ENCODE measurements around the gene HS1BP3. TPM values are rescaled to one million over a fixed set of nuclear protein-coding genes. Genes with fewer than 3 reads are reported as not detected.

HS1BP3 gene
- total RNA-seq, 1 experiment from 2014 or later = 17.1 TPM

DNA sequence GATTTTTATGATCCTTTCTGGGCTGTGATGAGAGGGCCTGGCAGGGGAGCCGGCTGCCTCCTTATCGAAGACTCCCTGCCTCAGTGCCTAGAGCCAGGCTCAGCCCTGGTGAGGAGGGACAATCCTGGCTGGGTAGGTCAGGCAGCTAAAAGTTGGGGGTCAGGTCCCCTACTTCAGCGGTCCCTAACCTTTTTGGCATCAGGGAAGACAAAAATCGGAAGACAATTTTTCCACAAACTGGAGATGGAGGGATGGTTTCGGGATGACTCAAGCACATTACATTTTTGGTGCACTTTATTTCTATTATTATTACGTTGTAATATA lies 53.1 kb downstream of the HS1BP3 start (continued):
- TF ChIP-seq, protein P1, sequence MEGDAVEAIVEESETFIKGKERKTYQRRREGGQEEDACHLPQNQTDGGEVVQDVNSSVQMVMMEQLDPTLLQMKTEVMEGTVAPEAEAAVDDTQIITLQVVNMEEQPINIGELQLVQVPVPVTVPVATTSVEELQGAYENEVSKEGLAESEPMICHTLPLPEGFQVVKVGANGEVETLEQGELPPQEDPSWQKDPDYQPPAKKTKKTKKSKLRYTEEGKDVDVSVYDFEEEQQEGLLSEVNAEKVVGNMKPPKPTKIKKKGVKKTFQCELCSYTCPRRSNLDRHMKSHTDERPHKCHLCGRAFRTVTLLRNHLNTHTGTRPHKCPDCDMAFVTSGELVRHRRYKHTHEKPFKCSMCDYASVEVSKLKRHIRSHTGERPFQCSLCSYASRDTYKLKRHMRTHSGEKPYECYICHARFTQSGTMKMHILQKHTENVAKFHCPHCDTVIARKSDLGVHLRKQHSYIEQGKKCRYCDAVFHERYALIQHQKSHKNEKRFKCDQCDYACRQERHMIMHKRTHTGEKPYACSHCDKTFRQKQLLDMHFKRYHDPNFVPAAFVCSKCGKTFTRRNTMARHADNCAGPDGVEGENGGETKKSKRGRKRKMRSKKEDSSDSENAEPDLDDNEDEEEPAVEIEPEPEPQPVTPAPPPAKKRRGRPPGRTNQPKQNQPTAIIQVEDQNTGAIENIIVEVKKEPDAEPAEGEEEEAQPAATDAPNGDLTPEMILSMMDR (IDR thresholded peaks at IDR 0.05 in 2 of 3, conservative IDR thresholded peaks at IDR 0.05 in 1 of 3; ENCODE audit: borderline replicate concordance in 1 of 3, insufficient read depth in 1 of 3, low read depth in 2 of 3, low read length in 2 of 3) = no peak
- no peak for TF ChIP-seq SIN3A (IDR thresholded peaks at IDR 0.05; ENCODE audit: low read depth)
- no peak for TF ChIP-seq ZNF274 (IDR thresholded peaks at IDR 0.05; ENCODE audit: low read depth, low read length)
- TF ChIP-seq RAD21 (IDR thresholded peaks at IDR 0.05; ENCODE audit: low read depth) = no peak
- TF ChIP-seq POLR2AphosphoS5 (IDR thresholded peaks at IDR 0.05; ENCODE audit: low read depth, low read length) = no peak
- no peak for TF ChIP-seq EZH2phosphoT487 (IDR thresholded peaks at IDR 0.05; ENCODE audit: borderline replicate concordance)
- no peak for TF ChIP-seq YY1 (IDR thresholded peaks at IDR 0.05; ENCODE audit: extremely low read depth, insufficient replicate concordance, low read depth, low read length)

DNA sequence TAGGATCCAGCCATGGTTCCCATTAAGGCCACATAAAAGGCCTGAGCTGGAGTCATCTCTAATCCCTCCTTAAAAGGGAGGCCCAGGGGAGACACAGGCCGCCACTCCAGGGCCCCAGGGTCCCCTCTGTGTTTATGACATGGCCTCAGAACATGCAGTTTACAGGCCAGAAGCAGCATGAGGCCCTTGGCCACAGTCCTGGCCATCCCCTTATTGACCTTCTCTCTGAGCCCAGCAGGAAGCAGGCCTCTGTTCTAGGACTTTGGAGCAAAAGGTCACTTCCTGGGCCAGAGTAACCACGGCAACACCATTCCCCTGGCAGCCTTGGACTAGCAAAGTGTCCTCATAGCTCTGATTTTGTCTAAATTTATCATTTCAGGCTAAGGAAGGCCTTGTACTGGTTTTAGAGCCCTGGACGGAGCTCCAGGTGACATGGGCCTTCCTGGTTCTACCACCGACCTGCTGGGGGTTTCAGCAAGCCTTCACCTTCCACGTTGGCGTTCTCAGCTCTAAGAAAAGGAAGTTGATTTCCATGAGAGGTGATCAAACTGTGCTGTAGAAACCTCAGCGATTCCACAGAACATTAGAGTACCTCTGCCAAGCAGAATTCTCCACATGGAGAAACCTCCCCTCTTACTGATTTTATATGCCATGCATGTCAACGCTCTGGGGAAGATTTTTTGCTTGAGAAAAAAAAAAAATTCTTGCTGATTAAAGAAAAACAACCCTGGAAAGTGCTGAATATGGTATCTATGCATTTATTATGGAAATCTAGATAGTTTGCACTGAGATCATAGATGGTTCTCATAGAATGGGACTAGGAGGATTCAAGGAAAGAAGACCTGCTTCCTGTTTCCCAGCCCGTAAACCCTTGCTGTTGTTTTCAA lies 53.7 kb downstream of the HS1BP3 start:
- no TSS peak for BruUV-seq (replicated peaks)
- Histone ChIP-seq H4K20me1 (ENCODE audit: insufficient read depth) (no peaks in the 10 kb centered on the region), H2AFZ (ENCODE audit: low read depth, low read length, poor library complexity, severe bottlenecking) (no peak overlapping the region), H3K9me3 (ENCODE audit: control insufficient read depth in 1 of 2, insufficient read depth in 1 of 2, low read depth in 1 of 2, low read length in 2 of 2) (no peaks in the 10 kb centered on the region), H3K36me3 (ENCODE audit: control insufficient read depth in 1 of 2, insufficient read depth in 2 of 2, low read length in 2 of 2) (no peaks in the 10 kb centered on the region), H3K4me1 (ENCODE audit: control insufficient read depth in 1 of 2, insufficient read depth in 2 of 2, low read length in 2 of 2) (peaks cover 27 to 58% of the 10 kb centered on the region in 2 experiments), H3K4me2 (ENCODE audit: low read length) (no peak overlapping the region), H3K9ac (ENCODE audit: low read length) (no peak overlapping the region), H3K4me3 (replicated peaks in 1 of 2; ENCODE audit: low read depth in 1 of 2, low read length in 2 of 2) (no peak overlapping the region), H3K79me2 (ENCODE audit: insufficient read depth, low read length) (no peaks in the 10 kb centered on the region), H3K27ac (ENCODE audit: low read depth, low read length) (no peak overlapping the region), H3K27me3 (ENCODE audit: insufficient read depth, low read length) (no peaks in the 10 kb centered on the region), H3K9me2 (ENCODE audit: insufficient read depth) (no peaks in the 10 kb centered on the region)
- DNase-seq (ENCODE audit: low read depth, low spot score) = no peak
- intact Hi-C loops (cut with micrococcal nuclease) = no loop called here
- ChIA-PET POLR2A (interaction anchor here (2.9 kb wide), 1 partner anchor 150 kb away, joined by 17 read pairs; the partner anchor contains the start of gene RHOB), RAD21 (ENCODE audit: low non-redundant PET in 1 of 2, low total read pairs in 2 of 2, uncharacterized antibody in 2 of 2, unreplicated experiment in 2 of 2) (no interaction called here), CTCF (interaction anchor here (1.3 to 1.5 kb wide), 2 partner anchors 11 to 147 kb away, joined by 3 to 5 read pairs; no protein-coding TSS in a partner anchor)
- ATAC-seq = no peak
- TF ChIP-seq, protein P2, sequence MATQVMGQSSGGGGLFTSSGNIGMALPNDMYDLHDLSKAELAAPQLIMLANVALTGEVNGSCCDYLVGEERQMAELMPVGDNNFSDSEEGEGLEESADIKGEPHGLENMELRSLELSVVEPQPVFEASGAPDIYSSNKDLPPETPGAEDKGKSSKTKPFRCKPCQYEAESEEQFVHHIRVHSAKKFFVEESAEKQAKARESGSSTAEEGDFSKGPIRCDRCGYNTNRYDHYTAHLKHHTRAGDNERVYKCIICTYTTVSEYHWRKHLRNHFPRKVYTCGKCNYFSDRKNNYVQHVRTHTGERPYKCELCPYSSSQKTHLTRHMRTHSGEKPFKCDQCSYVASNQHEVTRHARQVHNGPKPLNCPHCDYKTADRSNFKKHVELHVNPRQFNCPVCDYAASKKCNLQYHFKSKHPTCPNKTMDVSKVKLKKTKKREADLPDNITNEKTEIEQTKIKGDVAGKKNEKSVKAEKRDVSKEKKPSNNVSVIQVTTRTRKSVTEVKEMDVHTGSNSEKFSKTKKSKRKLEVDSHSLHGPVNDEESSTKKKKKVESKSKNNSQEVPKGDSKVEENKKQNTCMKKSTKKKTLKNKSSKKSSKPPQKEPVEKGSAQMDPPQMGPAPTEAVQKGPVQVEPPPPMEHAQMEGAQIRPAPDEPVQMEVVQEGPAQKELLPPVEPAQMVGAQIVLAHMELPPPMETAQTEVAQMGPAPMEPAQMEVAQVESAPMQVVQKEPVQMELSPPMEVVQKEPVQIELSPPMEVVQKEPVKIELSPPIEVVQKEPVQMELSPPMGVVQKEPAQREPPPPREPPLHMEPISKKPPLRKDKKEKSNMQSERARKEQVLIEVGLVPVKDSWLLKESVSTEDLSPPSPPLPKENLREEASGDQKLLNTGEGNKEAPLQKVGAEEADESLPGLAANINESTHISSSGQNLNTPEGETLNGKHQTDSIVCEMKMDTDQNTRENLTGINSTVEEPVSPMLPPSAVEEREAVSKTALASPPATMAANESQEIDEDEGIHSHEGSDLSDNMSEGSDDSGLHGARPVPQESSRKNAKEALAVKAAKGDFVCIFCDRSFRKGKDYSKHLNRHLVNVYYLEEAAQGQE (IDR thresholded peaks at IDR 0.05; ENCODE audit: low read depth) = no peak
- no peak for TF ChIP-seq SRF (IDR thresholded peaks at IDR 0.05; ENCODE audit: low read depth)
- no peak for TF ChIP-seq CEBPB (IDR thresholded peaks at IDR 0.05; ENCODE audit: low read depth)
- TF ChIP-seq, protein P3, sequence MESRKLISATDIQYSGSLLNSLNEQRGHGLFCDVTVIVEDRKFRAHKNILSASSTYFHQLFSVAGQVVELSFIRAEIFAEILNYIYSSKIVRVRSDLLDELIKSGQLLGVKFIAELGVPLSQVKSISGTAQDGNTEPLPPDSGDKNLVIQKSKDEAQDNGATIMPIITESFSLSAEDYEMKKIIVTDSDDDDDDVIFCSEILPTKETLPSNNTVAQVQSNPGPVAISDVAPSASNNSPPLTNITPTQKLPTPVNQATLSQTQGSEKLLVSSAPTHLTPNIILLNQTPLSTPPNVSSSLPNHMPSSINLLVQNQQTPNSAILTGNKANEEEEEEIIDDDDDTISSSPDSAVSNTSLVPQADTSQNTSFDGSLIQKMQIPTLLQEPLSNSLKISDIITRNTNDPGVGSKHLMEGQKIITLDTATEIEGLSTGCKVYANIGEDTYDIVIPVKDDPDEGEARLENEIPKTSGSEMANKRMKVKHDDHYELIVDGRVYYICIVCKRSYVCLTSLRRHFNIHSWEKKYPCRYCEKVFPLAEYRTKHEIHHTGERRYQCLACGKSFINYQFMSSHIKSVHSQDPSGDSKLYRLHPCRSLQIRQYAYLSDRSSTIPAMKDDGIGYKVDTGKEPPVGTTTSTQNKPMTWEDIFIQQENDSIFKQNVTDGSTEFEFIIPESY (IDR thresholded peaks at IDR 0.05; ENCODE audit: extremely low read depth, insufficient replicate concordance, low read length) = no peak
- no peak for TF ChIP-seq YY1 (IDR thresholded peaks at IDR 0.05; ENCODE audit: extremely low read depth, insufficient replicate concordance, low read depth, low read length)
- TF ChIP-seq, protein P4, sequence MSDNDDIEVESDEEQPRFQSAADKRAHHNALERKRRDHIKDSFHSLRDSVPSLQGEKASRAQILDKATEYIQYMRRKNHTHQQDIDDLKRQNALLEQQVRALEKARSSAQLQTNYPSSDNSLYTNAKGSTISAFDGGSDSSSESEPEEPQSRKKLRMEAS (IDR thresholded peaks at IDR 0.05) = no peak
- no peak for TF ChIP-seq POLR2A (IDR thresholded peaks at IDR 0.05; ENCODE audit: borderline replicate concordance, extremely low read depth, insufficient read depth, insufficient read length)
- TF ChIP-seq, protein P5, sequence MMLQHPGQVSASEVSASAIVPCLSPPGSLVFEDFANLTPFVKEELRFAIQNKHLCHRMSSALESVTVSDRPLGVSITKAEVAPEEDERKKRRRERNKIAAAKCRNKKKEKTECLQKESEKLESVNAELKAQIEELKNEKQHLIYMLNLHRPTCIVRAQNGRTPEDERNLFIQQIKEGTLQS (IDR thresholded peaks at IDR 0.05) = no peak
- TF ChIP-seq POLR2AphosphoS5 (IDR thresholded peaks at IDR 0.05; ENCODE audit: low read depth, low read length) = no peak
- no peak for TF ChIP-seq EZH2phosphoT487 (IDR thresholded peaks at IDR 0.05; ENCODE audit: borderline replicate concordance)
- no peak for TF ChIP-seq RAD21 (IDR thresholded peaks at IDR 0.05; ENCODE audit: low read depth)

All from HCT116 (cell line).